H9 (cell line): ENCODE measurements around the gene ACOX1. TPM values are rescaled to one million over a fixed set of nuclear protein-coding genes. Genes with fewer than 3 reads are reported as not detected.
A peak's percentile ranks its signal among the peaks of the same experiment; 100 is the strongest.

Experiments used
- DNase-seq: peaks from one replicate; pipeline ENCODE4 v3.0.0-alpha.2; 2017
- H2AFZ ChIP-seq: one replicate; pipeline ENCODE4 v1.6.1; 2013; ENCODE audit warnings: mild to moderate bottlenecking, low read length, control low read depth, moderate library complexity
- H2AK5ac ChIP-seq: 2 replicates; pipeline ENCODE4 v1.6.1; 2013; ENCODE audit warnings: low read length, control low read depth, mixed read lengths; ENCODE audit not compliant: insufficient read length
- H2BK120ac ChIP-seq: one replicate; pipeline ENCODE4 v1.6.1; 2013; ENCODE audit warnings: low read depth, mild to moderate bottlenecking, low read length, control low read depth, inconsistent platforms; ENCODE audit not compliant: poor library complexity, severe bottlenecking
- H2BK12ac ChIP-seq: 2 replicates; pipeline ENCODE4 v1.6.1; 2013; ENCODE audit warnings: low read length, control low read depth, mixed read lengths, low read depth; ENCODE audit not compliant: insufficient read length
- H2BK15ac ChIP-seq: 2 replicates; pipeline ENCODE4 v1.6.1; 2013; ENCODE audit warnings: low read depth, low read length, control low read depth
- H2BK20ac ChIP-seq: one replicate; pipeline ENCODE4 v1.6.1; 2013; ENCODE audit warnings: low read depth, mild to moderate bottlenecking, low read length, control low read depth, inconsistent platforms; ENCODE audit not compliant: poor library complexity, severe bottlenecking
- H2BK5ac ChIP-seq: 2 replicates; pipeline ENCODE4 v1.6.1; 2013; ENCODE audit warnings: low read length, control low read depth, mixed read lengths; ENCODE audit not compliant: insufficient read length
- H3K14ac ChIP-seq: 2 replicates; pipeline ENCODE4 v1.6.1; 2013; ENCODE audit warnings: low read length, control low read depth; ENCODE audit not compliant: insufficient read depth
- H3K18ac ChIP-seq: 2 replicates; pipeline ENCODE4 v1.6.1; 2013; ENCODE audit warnings: low read depth, mild to moderate bottlenecking, mixed read lengths, low read length, control low read depth; ENCODE audit not compliant: insufficient read length
- H3K23ac ChIP-seq: 2 replicates; pipeline ENCODE4 v1.6.1; 2013; ENCODE audit warnings: low read length, control low read depth, mixed read lengths, low read depth; ENCODE audit not compliant: insufficient read length
- H3K23me2 ChIP-seq: 2 replicates; pipeline ENCODE4 v1.6.1; 2013; ENCODE audit warnings: low read depth, mild to moderate bottlenecking, mixed read lengths, low read length, control low read depth; ENCODE audit not compliant: insufficient read length, poor library complexity, severe bottlenecking
- H3K27ac ChIP-seq: 2 replicates; pipeline ENCODE4 v1.5.1; 2013; ENCODE audit warnings: low read length, control low read depth, mixed read lengths, low read depth; ENCODE audit not compliant: insufficient read length
- H3K27me3 ChIP-seq: 2 replicates; pipeline ENCODE4 v1.6.1; 2013; ENCODE audit warnings: low read length, control low read depth, inconsistent platforms; ENCODE audit not compliant: insufficient read depth
- H3K4ac ChIP-seq: 2 replicates; pipeline ENCODE4 v1.6.1; 2013; ENCODE audit warnings: low read depth, mild to moderate bottlenecking, control low read depth, inconsistent platforms, low read length, moderate library complexity
- H3K4me1 ChIP-seq: 2 replicates; pipeline ENCODE4 v1.6.1; 2013; ENCODE audit warnings: low read length, control low read depth, inconsistent platforms; ENCODE audit not compliant: insufficient read depth
- H3K4me2 ChIP-seq: 2 replicates; pipeline ENCODE4 v1.6.1; 2013; ENCODE audit warnings: low read length, control low read depth, mixed read lengths; ENCODE audit not compliant: insufficient read length, insufficient read depth
- H3K56ac ChIP-seq: 2 replicates; pipeline ENCODE4 v1.6.1; 2013; ENCODE audit warnings: low read depth, mild to moderate bottlenecking, mixed read lengths, low read length, control low read depth; ENCODE audit not compliant: insufficient read length
- H3K79me1 ChIP-seq: 2 replicates; pipeline ENCODE4 v1.6.1; 2013; ENCODE audit warnings: low read depth, mild to moderate bottlenecking, moderate library complexity, low read length, control low read depth, inconsistent platforms; ENCODE audit not compliant: insufficient read depth, poor library complexity, severe bottlenecking
- H3K79me2 ChIP-seq: 2 replicates; pipeline ENCODE4 v1.6.1; 2013; ENCODE audit warnings: low read length, control low read depth, inconsistent platforms; ENCODE audit not compliant: insufficient read depth
- H3K9ac ChIP-seq: 2 replicates; pipeline ENCODE4 v1.6.1; 2013; ENCODE audit warnings: low read length, control low read depth, mixed read lengths; ENCODE audit not compliant: insufficient read length; ENCODE audit errors: extremely low read depth
- H3K9me3 ChIP-seq: one replicate; pipeline ENCODE4 v1.6.1; 2013; ENCODE audit warnings: low read depth, low read length, inconsistent platforms; ENCODE audit not compliant: control insufficient read depth
- H3T11ph ChIP-seq: one replicate; pipeline ENCODE4 v1.6.1; 2013; ENCODE audit warnings: mild to moderate bottlenecking, low read length, control low read depth, inconsistent platforms
- H4K20me1 ChIP-seq: one replicate; pipeline ENCODE4 v1.6.1; 2013; ENCODE audit not compliant: control insufficient read depth, insufficient read length, insufficient read depth
- H4K5ac ChIP-seq: 2 replicates; pipeline ENCODE4 v1.6.1; 2013; ENCODE audit warnings: low read depth, mild to moderate bottlenecking, mixed read lengths, low read length, control low read depth; ENCODE audit not compliant: insufficient read length
- H4K8ac ChIP-seq: replicated peaks from 2 replicates; pipeline ENCODE4 v1.6.1; 2013; ENCODE audit warnings: low read length, control low read depth, mixed read lengths, low read depth; ENCODE audit not compliant: insufficient read length
- H4K91ac ChIP-seq: 2 replicates; pipeline ENCODE4 v1.6.1; 2013; ENCODE audit warnings: low read depth, mild to moderate bottlenecking, moderate library complexity, mixed read lengths, low read length, control low read depth; ENCODE audit not compliant: insufficient read length
- H3K27ac Mint-ChIP-seq, 3 experiments: 2 replicates in 2 of 3; 3 replicates in 1 of 3; pipeline ENCODE4 v1.8.0; 2020 to 2021; ENCODE audit warnings: mixed read lengths in 3 of 3, mild to moderate bottlenecking in 1 of 3, moderate library complexity in 1 of 3
- H3K27me3 Mint-ChIP-seq: 2 replicates; pipeline ENCODE4 v1.8.0; 2021; ENCODE audit warnings: low read depth, mild to moderate bottlenecking, moderate library complexity, mixed read lengths
- H3K36me3 Mint-ChIP-seq, 3 experiments: 2 replicates in 2 of 3; 3 replicates in 1 of 3; pipeline ENCODE4 v1.8.0; 2020 to 2021; ENCODE audit warnings: low read depth in 3 of 3, mixed read lengths in 3 of 3; ENCODE audit not compliant: insufficient read depth in 1 of 3
- H3K4me1 Mint-ChIP-seq, 2 experiments: 2 replicates each; pipeline ENCODE4 v1.8.0; 2020; ENCODE audit warnings: mixed read lengths in 2 of 2
- H3K4me3 Mint-ChIP-seq, 2 experiments: 2 replicates in 1 of 2; 3 replicates in 1 of 2; pipeline ENCODE4 v1.8.0; 2020 to 2021; ENCODE audit warnings: mild to moderate bottlenecking in 2 of 2, mixed read lengths in 2 of 2, moderate library complexity in 1 of 2
- H3K9me3 Mint-ChIP-seq, 2 experiments: 2 replicates in 1 of 2; 3 replicates in 1 of 2; pipeline ENCODE4 v1.8.0; 2020; ENCODE audit warnings: mild to moderate bottlenecking in 2 of 2, mixed read lengths in 2 of 2, moderate library complexity in 1 of 2
- WGBS: extraction: QIAGEN DNeasy Blood & Tissue Kit; methylation state at CpG from one replicate; pipeline ENCODE4 v1.1.7; 2013; ENCODE audit warnings: missing lambda C conversion rate, low lambda C conversion rate, mixed read lengths; ENCODE audit not compliant: insufficient read length; ENCODE audit errors: extremely low coverage; 5-methylcytosine and 5-hydroxymethylcytosine counted together
- total RNA-seq: library from RNA; stranded (reverse); gene quantifications from 2 replicates; pipeline ENCODE4 v1.2.1, GENCODE V29; 2021
- TF ChIP-seq, protein P1 (sequence below): fragments of 200-600 bp; sonication (generic); conservative IDR thresholded peaks from 3 replicates; pipeline ENCODE4 v1.8.0; 2021; ENCODE audit warnings: antibody characterized with exemption, mild to moderate bottlenecking

Gene ACOX1
- total RNA-seq, 1 experiment from 2014 or later: 27.4 TPM

DNA sequence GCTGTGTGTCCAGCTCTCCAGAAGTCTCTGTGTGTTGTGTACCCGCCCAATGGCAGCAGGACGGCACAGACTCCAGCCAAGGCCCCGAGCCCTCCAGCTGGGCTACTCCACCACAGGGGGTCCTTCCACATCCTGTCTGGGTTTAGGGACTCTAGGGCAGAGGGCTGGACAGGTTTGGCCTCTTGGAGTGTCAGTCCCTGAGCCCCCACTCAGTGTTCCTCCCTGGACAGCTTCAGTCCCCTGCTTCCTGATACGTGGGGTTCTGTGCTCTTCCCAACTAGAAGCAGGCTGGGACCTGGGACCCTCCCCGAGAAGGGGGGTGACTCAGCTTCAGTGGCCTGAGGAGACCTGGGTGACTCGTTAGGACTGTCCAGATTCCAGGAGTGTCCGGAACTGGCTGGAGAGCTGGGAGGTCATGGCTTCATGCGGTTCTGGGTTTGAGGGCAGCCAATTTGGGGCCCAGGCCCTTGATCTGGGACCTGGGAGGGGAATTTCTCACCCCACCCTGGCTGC, 25.8 kb upstream of the ACOX1 start:
- Mint-ChIP-seq H3K27ac (peak overlapping the region in 1 of 3 experiments; percentile 86; a peak in 2 of 7 replicates), H3K4me3 (no peak overlapping the region), H3K4me1 (peaks cover 2 to 8% of the 10 kb centered on the region in 2 experiments), H3K9me3 (peaks cover 0 to 1% of the 10 kb centered on the region in 2 experiments; a peak in 3 of 5 replicates), H3K36me3 (peaks cover 2 to 18% (median 9%) of the 10 kb centered on the region in 3 experiments; a peak in 6 of 7 replicates), H3K27me3 (peaks cover 2% of the 10 kb centered on the region; the same call in 1 of the 2 replicates)
- H3K56ac ChIP-seq: no peak overlapping the region
- no peaks in the 10 kb centered on the region for H3K4me1 ChIP-seq
- H4K8ac ChIP-seq: no peak overlapping the region
- H2BK20ac ChIP-seq: no peak overlapping the region
- no peaks in the 10 kb centered on the region for H3K9me3 ChIP-seq
- H2BK120ac ChIP-seq: no peak overlapping the region
- no peaks in the 10 kb centered on the region for H3K23me2 ChIP-seq
- H4K5ac ChIP-seq: no peak overlapping the region
- H3T11ph ChIP-seq: no peak overlapping the region
- H3K79me1 ChIP-seq: no peaks in the 10 kb centered on the region
- TF ChIP-seq, protein P1, sequence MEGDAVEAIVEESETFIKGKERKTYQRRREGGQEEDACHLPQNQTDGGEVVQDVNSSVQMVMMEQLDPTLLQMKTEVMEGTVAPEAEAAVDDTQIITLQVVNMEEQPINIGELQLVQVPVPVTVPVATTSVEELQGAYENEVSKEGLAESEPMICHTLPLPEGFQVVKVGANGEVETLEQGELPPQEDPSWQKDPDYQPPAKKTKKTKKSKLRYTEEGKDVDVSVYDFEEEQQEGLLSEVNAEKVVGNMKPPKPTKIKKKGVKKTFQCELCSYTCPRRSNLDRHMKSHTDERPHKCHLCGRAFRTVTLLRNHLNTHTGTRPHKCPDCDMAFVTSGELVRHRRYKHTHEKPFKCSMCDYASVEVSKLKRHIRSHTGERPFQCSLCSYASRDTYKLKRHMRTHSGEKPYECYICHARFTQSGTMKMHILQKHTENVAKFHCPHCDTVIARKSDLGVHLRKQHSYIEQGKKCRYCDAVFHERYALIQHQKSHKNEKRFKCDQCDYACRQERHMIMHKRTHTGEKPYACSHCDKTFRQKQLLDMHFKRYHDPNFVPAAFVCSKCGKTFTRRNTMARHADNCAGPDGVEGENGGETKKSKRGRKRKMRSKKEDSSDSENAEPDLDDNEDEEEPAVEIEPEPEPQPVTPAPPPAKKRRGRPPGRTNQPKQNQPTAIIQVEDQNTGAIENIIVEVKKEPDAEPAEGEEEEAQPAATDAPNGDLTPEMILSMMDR: no peak
- no peaks in the 10 kb centered on the region for H3K79me2 ChIP-seq
- H2AFZ ChIP-seq: no peak overlapping the region
- no peak overlapping the region for H4K91ac ChIP-seq
- H3K4me2 ChIP-seq: no peak overlapping the region
- H3K27me3 ChIP-seq: no peaks in the 10 kb centered on the region
- H3K14ac ChIP-seq: no peak overlapping the region
- H3K4ac ChIP-seq: no peak overlapping the region
- peaks cover 2% of the 10 kb centered on the region for H4K20me1 ChIP-seq
- no peak overlapping the region for H2AK5ac ChIP-seq
- H3K9ac ChIP-seq: no peak overlapping the region
- H2BK15ac ChIP-seq: no peak overlapping the region
- no peak overlapping the region for H2BK12ac ChIP-seq
- DNase-seq: no peak
- no peak overlapping the region for H3K23ac ChIP-seq
- no peak overlapping the region for H3K27ac ChIP-seq
- H2BK5ac ChIP-seq: no peak overlapping the region
- no peak overlapping the region for H3K18ac ChIP-seq
- WGBS: no CpG with 5 or more reads among the region's 8 CpGs
